H54 (cell line): Measurements from ENCODE around the gene PYROXD2.

ENCODE experiments used
- DNase-seq: peaks from one replicate; pipeline ENCODE4 v3.0.0; 2011; ENCODE audit warnings: low spot score, mixed read lengths; ENCODE audit not compliant: insufficient read length
- FAIRE-seq: peaks from 3 replicates; lab custom pipeline; 2011; peaks lifted over from hg19 to GRCh38; lab: Jason Lieb, UNC
- POLR2A ChIP-seq: IDR thresholded peaks from 2 replicates; pipeline ENCODE4 v1.6.1; 2011; ENCODE audit warnings: low read depth, mild to moderate bottlenecking, low read length

PYROXD2 gene

DNA sequence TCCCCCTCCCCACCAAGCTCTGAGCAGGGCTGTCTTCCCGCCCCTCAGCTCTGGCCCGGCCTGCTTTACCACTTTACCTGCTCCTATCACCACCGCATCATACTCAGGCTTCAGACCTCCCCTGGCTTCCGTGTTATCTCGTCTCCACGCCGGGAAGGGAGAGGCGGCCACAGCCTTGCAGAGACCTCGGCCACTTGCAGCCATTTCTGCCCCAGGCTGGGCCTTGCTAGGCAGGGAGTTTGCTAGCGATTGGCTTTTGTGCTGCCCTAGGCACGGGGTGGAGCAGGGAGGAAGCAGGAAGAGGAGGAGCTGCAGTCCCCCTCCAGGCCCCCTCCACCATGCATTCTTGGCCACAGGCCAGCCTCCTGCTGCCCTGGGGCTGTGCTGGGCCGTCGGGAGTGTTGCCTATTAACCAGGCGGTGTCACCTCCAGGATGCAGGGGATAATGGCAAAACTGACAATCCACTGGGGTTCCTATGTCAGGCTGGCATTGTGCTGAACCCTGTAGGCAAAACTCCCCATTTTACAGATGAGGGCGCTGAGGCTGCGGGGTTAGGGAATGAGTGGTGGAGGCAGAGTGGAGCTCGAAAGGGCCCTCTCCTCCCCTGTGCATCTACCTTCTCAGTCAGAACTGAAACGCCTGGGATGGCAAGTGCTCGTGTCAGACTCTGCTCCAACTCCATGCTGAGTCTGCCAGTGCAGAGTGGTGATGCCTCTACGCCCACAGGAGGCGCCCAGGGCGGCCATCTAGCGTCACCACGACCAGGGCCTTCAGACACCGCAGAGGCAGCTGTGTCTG lies at the start of gene PYROXD2:
Gene PYROXD2 (minus strand): TSS at position 251 of the 799 bp plus-strand sequence. CDS start 47 bp downstream, at position 204.
- TF ChIP-seq POLR2A, result peak; percentile 99
- DNase-seq (peak; percentile 96), FAIRE-seq (no peak)

DNA sequence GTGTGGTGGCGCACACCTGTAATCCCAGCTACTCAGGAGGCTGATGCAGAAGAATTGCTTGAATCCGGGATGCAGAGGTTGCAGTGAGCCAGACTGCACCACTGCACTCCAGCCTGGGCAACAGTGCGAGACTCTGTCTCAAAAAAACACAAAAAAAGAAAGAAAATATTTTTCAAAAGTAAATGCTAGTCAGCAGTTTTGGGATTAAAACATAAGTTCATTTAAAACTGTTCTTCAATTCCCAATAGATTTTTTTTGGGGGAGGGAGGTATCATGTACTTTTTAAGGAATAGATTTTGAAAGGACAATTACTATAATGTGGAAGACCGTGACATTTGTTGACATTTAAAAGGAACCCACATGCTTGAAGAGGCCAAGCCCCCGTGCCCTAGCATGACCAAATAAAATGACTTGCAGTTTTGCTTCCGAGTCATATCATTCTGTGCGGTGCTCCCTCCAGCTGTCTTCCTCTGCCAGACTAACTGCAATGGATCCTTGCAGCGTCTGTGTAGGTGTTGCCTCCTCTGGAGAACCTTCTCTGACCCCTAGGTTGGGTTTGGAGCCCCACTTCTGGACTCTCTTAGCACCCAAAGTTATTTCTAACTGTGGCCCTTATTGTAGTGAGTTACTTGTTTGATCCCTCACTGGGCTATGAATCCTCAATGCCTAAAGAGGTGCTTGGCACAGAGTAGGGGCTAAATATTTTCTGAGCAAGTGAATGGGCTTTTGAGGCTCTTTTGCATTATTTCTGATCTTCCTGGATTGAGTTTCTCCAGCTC lies 49.2 kb upstream of the PYROXD2 start:
- FAIRE-seq (no peak), DNase-seq (no peak)
- TF ChIP-seq POLR2A, result no peak

DNA sequence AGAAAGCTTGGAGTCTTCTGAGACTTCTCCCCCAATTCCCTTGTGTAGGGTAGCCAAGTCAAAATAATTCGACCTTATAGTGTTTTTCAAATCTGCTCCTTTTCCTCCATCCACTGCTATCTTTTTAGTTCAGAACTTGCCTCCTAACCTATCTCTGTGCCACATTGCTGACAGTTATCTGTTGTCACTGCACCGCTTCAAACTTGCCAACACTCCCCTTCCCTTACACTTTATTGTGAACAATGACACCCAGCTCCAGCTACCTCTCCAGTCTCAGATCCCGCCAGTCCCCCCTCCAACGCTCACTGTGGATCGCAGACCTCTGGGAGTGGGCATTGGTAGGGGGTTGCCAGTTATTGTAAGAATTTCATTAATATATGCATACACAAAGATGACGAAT lies 48.0 kb upstream of the PYROXD2 start:
- DNase-seq (no peak), FAIRE-seq (no peak)
- TF ChIP-seq POLR2A, result no peak

DNA sequence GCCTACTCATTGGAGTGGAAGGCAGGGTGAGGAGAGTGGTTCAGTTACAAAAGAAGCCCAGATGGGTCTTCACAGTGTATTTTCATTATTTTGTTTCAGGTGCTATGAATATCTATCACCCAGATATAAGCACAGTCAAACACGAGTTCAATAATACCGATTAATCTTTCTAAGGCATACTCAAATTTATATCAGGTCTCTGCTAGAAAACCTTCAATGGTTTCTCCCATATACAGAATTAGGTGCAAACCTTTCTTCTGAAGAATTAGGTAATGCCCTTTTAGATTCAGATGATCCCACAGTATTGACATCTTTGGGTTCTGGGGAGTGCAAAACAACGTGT lies 46.5 kb upstream of the PYROXD2 start:
- DNase-seq (no peak), FAIRE-seq (no peak)
- no peak for TF ChIP-seq POLR2A

DNA sequence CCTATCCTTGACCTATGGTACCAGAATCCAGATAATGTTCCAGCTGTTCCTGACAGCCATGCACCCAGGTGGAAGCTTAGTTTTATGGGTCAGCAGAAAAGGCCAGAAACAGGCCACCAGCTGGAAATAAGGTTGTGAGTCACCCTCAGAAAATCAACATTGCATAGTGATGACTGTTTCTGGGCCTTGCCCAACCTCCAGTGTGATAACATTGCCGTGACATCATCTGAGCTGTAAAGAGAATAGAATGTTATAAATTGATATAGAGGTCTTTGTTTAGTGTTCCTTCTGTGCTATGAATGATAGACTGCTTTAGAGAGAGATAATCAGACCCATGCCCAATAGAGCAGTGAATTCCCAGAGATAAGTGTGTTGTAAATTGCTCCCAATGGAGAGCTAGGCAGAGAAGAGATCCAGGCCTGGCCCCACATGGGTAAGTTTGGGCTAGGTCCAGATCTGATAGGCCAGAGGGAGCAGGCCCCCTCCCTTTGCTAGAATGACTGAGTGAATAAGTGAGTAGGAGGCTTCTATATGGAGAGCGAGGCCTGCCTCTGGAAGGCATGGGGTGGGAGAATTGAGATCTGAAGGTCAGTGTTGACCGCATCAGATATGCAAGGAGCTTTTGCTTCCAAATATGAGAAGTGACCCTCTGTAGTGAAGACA lies 46.0 kb upstream of the PYROXD2 start:
- FAIRE-seq, result peak; percentile 78

DNA sequence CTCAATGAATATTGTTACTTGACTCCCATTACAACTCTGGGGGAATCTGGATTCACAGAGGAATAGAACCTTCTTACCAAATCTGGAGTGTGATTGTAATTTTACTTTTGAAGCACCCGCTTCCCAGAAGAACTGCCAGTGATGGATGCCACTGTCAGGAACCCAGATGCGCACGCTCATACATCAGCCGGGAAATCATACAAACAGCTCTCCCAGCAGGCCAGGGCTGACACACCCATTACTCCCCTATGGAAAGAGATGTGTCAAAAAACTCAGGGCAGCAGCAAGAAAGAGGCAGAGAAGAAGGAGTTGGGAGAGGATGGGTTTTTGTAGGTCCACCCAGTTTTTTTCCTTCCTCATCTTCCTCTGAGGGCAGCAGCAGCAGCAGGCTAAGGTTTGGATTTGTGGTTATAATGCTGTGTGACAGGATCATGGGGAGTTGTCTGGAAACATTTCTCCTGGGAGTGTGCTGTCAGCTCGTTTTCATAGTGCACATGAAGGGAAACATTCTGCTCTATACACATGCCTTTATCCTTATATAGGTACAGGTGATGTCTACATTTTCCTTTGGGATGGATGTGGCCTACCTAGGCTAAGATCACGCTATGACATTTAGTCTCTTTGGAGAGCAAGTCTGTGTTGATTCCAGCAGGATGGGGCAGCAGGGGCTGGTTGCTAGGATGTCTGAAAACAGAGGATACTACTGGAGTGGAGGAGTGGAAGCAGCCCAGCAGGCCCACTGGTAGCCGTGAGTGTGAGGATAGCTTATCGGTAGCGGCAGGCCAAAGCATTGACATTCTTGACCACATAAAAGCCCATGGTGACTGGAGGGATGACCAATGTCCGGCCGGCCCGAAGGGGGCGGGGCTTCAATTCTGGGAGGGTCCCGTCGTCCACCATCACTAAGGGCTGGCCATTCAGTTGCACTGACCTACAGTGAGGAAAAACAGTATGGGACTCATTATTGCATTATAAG lies 44.1 kb upstream of the PYROXD2 start:
- no peak for TF ChIP-seq POLR2A
- no peak for FAIRE-seq
- DNase-seq, result no peak

More for the DNA sequence above, 46.0 kb upstream of the PYROXD2 start:
- no peak for TF ChIP-seq POLR2A
- peak; percentile 80 for DNase-seq

DNA sequence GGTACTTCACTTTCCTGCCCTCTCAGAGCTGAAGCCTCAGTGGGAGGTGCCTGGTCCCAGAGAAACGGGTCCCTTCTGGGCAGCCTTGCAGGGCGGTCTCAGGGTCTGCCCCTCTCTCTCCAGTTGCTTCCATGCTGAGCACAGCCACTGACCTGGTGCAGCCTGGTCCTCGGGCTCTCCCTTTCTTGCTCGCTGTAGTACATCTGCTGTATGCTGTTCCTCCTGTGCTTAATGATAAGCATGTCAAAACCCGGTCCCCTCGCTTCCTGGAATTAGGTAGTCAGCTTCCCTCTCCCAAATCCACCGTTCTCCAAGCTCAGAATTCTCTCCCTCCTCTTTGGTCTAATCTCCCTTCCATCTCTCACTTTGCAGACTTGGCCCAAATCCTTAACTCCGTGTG lies 42.7 kb upstream of the PYROXD2 start:
- DNase-seq, result no peak
- TF ChIP-seq POLR2A, result no peak
- FAIRE-seq, result no peak

DNA sequence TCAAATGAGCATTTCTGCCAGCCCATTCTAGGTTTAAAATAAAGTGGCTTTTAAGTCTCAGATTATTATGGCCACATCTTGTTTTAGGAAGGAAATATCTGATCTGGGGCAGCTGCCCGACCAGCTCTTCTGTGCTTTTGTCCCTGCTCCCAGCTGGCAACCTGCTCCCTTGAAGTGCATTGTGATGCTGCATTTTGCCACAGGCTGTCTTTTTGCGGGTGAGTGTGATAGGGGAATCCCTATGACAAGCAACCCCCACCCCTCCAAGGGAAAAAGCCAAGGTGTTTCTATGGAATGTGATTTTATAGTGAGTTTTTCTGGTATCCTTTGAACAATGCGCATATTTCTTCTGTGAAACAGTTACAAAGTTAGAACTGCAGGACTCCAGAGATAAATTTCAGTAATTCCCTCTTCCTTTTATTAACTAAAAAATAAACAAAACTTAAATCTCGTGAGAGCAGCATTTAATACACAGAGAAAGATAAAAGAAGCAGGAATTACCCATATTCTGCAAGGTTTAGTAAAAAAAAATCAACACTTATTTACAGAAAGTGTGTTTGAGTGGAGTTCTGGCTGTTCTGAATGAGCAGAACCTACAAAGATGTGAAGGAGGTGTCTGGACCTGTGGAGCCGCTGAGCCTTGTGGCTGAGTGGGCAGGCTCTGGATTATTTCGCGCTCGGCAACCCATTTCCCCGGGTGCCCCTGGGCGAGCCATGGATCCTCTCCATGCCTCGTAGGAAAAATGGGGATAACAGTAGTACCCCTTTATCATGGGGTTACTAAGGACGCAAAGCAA lies 41.9 kb upstream of the PYROXD2 start:
- no peak for TF ChIP-seq POLR2A
- FAIRE-seq (no peak), DNase-seq (no peak)

DNA sequence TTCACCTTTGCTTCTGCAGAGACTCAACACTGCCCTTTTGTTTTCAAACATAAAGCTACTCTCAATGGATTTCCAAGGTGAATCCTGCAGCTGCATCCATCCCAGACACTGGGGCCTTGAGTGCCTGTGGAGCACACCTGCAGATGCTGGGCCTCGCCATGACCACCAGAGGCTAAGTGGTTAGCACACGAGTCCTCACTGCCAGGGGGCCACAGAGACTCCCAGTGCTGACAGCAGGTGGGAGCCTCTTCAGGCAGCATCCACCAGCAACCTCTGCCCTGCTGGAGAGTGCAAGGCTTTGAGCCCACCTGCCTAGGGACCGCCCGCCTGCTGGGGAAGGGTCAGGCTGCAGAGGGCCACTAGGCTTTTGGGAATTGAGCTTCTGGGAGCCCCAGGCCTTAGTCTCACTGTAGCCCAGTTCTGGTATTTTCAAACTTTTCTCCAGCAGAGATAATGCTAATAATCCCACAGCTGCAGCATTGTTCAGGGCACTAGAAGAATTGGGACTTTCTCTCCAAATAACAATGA lies 41.1 kb upstream of the PYROXD2 start:
- FAIRE-seq (no peak), DNase-seq (no peak)
- TF ChIP-seq POLR2A, result no peak

DNA sequence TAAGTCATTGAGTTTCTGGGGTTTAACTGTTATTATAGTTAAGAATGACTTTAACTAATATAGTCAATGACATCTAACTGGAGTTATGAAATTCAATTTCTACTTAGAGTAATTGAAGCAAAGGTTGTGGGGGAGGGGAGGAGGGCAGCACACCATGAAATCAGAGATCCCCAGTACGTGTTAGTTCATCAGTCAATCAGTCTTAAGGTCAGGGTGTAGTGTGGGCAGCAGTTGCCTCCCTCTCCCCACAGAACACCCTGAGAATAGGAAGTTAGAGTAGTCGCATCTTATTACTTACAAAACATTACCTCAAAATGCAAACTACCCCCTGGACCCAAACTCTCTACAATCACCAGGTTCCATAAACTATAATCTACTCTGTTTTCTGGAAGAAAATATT lies 38.7 kb upstream of the PYROXD2 start:
- DNase-seq (no peak), FAIRE-seq (no peak)
- no peak for TF ChIP-seq POLR2A

DNA sequence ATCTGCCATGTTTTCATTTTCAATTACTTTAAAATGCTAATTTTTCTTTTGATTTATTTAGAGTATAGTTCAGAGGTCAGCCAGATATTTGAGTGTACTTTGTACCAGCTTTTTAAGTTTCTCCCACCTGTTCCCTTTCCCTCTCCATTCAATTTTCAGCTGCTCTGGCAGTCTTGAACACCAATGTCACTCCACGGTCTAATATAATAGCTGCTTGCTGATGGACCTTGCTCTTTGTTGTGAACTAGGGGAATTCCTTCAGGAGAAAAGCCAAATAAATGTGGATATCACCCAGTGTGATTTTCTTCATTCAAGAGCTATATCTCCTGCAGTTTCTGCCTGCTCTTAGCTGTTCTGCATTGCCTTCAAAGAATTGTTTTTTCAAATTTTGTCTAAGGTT lies 35.6 kb upstream of the PYROXD2 start:
- no peak for FAIRE-seq
- DNase-seq, result no peak
- no peak for TF ChIP-seq POLR2A

DNA sequence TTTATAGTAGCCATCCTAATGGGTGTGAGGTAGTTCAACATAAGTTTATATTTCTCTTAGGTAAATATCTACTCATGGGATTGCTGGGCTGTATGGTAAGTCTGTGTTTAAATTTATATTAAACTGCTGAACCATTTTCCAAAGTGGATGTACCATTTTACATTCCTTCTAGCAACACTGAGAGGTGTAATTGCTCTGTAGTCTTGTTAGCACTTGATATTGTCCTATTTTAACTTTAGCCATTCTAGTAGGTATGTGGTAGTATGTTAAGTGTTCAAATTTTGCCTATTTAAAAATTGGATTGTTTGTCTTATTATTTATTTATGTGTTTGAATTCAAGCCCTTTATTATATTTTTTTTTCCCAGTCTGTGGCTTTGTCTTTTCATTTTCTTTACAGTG lies 34.3 kb upstream of the PYROXD2 start:
- FAIRE-seq, result no peak
- DNase-seq, result no peak
- no peak for TF ChIP-seq POLR2A
